ENCODE results near the gene MMP15. TPM values are rescaled to one million over a fixed set of nuclear protein-coding genes. Genes with fewer than 3 reads are reported as not detected.
A peak's percentile ranks its signal among the peaks of the same experiment; 100 is the strongest.

The MMP15 gene
- total RNA-seq, 4 donors from 2014 or later, result 2.9 to 6.5 (median 4.5) TPM

GRCh38 chr16:57998486-57998885 lies 27.1 kb upstream of the MMP15 start:
- H3K27ac ChIP-seq, result peak overlapping the region in 1 of 4 donors; percentile 40
- no peaks in the 10 kb centered on the region for H3K27me3 ChIP-seq
- intact Hi-C loops (cut with DNase I), result no loop called here
- no peak for TF ChIP-seq POLR2A (IDR thresholded peaks at IDR 0.05)
- TF ChIP-seq, protein P1, sequence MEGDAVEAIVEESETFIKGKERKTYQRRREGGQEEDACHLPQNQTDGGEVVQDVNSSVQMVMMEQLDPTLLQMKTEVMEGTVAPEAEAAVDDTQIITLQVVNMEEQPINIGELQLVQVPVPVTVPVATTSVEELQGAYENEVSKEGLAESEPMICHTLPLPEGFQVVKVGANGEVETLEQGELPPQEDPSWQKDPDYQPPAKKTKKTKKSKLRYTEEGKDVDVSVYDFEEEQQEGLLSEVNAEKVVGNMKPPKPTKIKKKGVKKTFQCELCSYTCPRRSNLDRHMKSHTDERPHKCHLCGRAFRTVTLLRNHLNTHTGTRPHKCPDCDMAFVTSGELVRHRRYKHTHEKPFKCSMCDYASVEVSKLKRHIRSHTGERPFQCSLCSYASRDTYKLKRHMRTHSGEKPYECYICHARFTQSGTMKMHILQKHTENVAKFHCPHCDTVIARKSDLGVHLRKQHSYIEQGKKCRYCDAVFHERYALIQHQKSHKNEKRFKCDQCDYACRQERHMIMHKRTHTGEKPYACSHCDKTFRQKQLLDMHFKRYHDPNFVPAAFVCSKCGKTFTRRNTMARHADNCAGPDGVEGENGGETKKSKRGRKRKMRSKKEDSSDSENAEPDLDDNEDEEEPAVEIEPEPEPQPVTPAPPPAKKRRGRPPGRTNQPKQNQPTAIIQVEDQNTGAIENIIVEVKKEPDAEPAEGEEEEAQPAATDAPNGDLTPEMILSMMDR (IDR thresholded peaks at IDR 0.05), result no peak
- H3K4me3 ChIP-seq, result peak overlapping the region in 1 of 4 donors; percentile 6
- no peak for DNase-seq
- H3K36me3 ChIP-seq, result peaks cover 13 to 52% (median 20%) of the 10 kb centered on the region in 3 donors
- H3K4me1 ChIP-seq, result peaks cover 17 to 63% (median 31%) of the 10 kb centered on the region in 3 donors
- H3K9me3 ChIP-seq, result no peaks in the 10 kb centered on the region
- 44 to 67% methylated on average over 1 to 3 of the region's 8 CpGs for WGBS, 2 donors

DNA sequence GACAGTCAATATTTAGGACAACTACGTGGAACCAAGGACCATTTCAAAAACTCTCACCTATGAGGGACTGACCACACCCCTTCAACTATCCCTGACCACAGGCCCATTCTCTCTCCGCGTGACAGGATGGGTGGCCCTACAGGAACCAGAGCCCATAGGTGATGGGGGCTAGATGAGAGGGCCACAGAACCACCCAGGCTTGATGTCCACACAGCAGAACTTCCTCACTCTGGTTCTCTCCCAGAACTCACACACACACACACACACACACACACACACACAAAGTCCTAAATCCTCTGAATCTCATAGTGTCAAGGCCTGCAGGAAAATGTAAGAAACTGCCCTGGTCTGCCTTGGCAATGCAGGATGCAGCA lies 26.6 kb upstream of the MMP15 start:
- H3K9me3 ChIP-seq, result no peaks in the 10 kb centered on the region

GRCh38 chr16:57999366-57999970 lies 26.1 kb upstream of the MMP15 start:
- Histone ChIP-seq H3K36me3 (peaks cover 13 to 43% (median 20%) of the 10 kb centered on the region in 3 donors), H3K4me3 (peak overlapping the region; percentile 65 to 91 (median 78)), H3K27ac (peak overlapping the region; percentile 90 to 96 (median 93)), H3K9me3 (no peaks in the 10 kb centered on the region), H3K27me3 (no peaks in the 10 kb centered on the region), H3K4me1 (peaks cover 17 to 54% (median 28%) of the 10 kb centered on the region in 3 donors)
- 5 to 12% methylated on average over 5 to 6 of the region's 6 CpGs for WGBS, 2 donors
- TF ChIP-seq, protein P1 (IDR thresholded peaks at IDR 0.05), result no peak
- no peak for TF ChIP-seq POLR2A (IDR thresholded peaks at IDR 0.05)
- no peak for DNase-seq
- intact Hi-C loops (cut with DNase I), result no loop called here

More for the DNA sequence above, 26.6 kb upstream of the MMP15 start:
- DNase-seq, result no peak
- Histone ChIP-seq H3K4me1 (peaks cover 17 to 58% (median 28%) of the 10 kb centered on the region in 3 donors), H3K36me3 (peaks cover 13 to 47% (median 20%) of the 10 kb centered on the region in 3 donors), H3K27me3 (no peaks in the 10 kb centered on the region), H3K27ac (peak overlapping the region in 3 of 4 donors; percentile 90 to 96 (median 94)), H3K4me3 (peak overlapping the region in 1 of 4 donors; percentile 91)
- intact Hi-C loops (cut with DNase I), result no loop called here
- WGBS, 2 donors, result 29 to 67% methylated on average over 1 of the region's 3 CpGs
- no peak for TF ChIP-seq POLR2A (IDR thresholded peaks at IDR 0.05)
- TF ChIP-seq, protein P1 (IDR thresholded peaks at IDR 0.05), result no peak

DNA sequence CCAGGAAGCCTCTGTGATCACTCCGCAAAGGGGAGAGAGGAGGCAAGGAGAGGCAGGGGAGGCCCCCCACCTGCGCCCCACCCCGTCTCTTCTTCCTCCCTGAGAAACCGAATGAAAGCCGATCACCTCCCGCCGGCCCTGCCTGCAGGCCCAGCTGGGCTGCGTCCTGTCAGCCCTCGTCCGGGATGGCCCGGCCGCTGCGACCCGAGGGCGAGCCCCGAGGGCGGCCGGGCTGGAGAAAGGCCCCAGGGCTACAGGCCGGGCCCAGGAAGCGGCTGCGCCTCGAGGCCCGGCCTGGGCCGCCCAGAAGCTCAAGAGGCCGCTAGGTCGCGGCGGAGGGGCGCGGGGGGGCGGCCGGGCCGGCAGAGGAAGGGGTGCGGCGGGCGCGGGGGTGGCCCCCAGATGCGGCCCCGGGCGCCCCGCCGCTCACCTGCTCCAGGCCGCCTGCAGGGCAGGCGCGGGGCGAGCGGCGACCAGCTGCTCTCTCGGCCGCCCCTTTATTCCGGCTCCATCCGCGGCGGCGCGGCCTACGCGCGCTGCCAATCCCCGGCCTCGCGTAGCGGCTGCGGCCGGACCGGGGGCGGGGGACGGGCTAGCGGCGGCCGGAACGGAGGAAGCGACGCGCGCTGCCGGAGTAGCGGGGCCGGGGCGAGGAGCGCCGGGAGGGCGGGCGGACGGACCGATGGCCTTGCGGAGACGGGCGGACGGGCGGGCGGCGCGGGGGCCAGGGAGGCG lies 25.4 kb upstream of the MMP15 start, which contains the start of gene ZNF319:
Gene ZNF319, minus strand, starts transcription at position 702 of the 735 bp plus-strand sequence. CDS start 2,407 bp downstream, outside the sequence.
- intact Hi-C loops (cut with DNase I), result loop anchor here (5.0 kb wide), 2 partner anchors 98 to 243 kb away; no protein-coding TSS in a partner anchor
- Histone ChIP-seq H3K4me3 (peak within 1 kb of the TSS; percentile 65 to 91 (median 78)), H3K27ac (peak within 1 kb of the TSS; percentile 90 to 96 (median 93)), H3K27me3 (no peaks in the 10 kb centered on the region), H3K36me3 (peaks cover 13 to 42% (median 20%) of the 10 kb centered on the region in 3 donors), H3K4me1 (peaks cover 14 to 52% (median 33%) of the 10 kb centered on the region in 3 donors), H3K9me3 (no peaks in the 10 kb centered on the region)
- TF ChIP-seq, protein P1 (IDR thresholded peaks at IDR 0.05), result no peak
- TF ChIP-seq POLR2A (IDR thresholded peaks at IDR 0.05), result no peak
- WGBS, 2 donors, result 0% methylated on average over 6 of the region's 95 CpGs; no CpG with 5 or more reads in 1 of the 2 donors
- no peak for DNase-seq
